Measurements from ENCODE around the gene RBAK. TPM values are rescaled to one million over a fixed set of nuclear protein-coding genes. Genes with fewer than 3 reads are reported as not detected.
"Not testable (repeated sequence)": the region's sequence is repeated elsewhere in the genome, so short reads cannot be mapped to it uniquely, and the experiment has no call there.

Gene RBAK
- total RNA-seq, 1 donor from 2014 or later, result 6.6 TPM

- DNase-seq (ENCODE audit: low read depth, low spot score), result no peak
Observed at GRCh38 chr7:5050676-5051075, 5.0 kb downstream of the RBAK start.

- DNase-seq (ENCODE audit: low read depth, low spot score), result not testable (repeated sequence)
Observed at GRCh38 chr7:5051731-5052130, 6.1 kb downstream of the RBAK start.

- no peak for DNase-seq (ENCODE audit: low read depth, low spot score)
Observed at GRCh38 chr7:5053175-5053574, 7.5 kb downstream of the RBAK start.

GRCh38 chr7:5063698-5064097 is 18.0 kb downstream of the RBAK start:
- DNase-seq (ENCODE audit: low read depth, low spot score), result no peak

- no peak for DNase-seq (ENCODE audit: low read depth, low spot score)
Observed at GRCh38 chr7:5064391-5065106, 18.9 kb downstream of the RBAK start.

GRCh38 chr7:5065107-5065407 is 19.4 kb downstream of the RBAK start:
- DNase-seq (ENCODE audit: low read depth, low spot score), result no peak

GRCh38 chr7:5068521-5068920 is 22.9 kb downstream of the RBAK start:
- no peak for DNase-seq (ENCODE audit: low read depth, low spot score)

- no peak for DNase-seq (ENCODE audit: low read depth, low spot score)
Observed at GRCh38 chr7:5070206-5070605, 24.5 kb downstream of the RBAK start.

DNA sequence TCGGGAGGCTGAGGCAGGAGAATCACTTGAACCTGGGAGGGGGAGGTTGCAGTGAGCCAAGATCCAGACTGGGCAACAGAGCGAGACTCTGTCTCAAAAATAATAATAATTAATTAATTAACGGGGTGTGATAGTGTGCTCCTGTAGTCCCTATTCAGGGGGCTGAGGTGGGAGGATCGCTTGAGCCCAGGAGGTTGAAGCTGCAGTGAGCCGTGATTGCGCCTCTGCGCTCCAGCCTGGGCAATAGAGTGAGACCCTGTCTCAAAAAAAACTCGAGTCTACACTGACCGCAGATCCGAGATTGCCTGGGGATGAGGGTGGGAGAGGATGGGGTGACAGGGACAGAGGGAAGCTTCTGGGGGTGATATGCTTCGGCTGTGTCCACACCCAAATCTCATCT is 29.5 kb downstream of the RBAK start:
- not testable (repeated sequence) for DNase-seq (ENCODE audit: low read depth, low spot score)

- DNase-seq (ENCODE audit: low read depth, low spot score), result no peak
Observed at GRCh38 chr7:5077740-5078139, 32.1 kb downstream of the RBAK start.

DNA sequence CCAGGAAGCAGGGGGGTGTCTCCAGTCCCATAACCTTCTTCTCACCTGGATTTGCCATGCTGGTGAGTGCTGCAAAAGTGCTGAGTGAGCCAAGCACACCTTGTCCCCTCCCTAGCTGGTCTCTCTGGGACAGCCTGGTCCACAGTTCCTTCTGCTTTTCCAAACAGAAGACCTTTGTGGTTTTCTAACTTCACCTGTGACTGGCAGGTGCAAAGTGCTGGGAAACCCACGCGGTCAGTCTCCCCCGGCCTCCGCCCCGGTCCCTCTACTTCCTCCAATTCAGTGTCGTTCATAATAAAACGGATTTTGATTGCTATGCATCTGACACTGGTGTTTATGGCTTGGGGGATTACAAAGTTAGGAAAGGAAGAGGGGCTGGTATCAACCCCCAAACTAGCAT is 37.1 kb downstream of the RBAK start:
- no peak for DNase-seq (ENCODE audit: low read depth, low spot score)

DNA sequence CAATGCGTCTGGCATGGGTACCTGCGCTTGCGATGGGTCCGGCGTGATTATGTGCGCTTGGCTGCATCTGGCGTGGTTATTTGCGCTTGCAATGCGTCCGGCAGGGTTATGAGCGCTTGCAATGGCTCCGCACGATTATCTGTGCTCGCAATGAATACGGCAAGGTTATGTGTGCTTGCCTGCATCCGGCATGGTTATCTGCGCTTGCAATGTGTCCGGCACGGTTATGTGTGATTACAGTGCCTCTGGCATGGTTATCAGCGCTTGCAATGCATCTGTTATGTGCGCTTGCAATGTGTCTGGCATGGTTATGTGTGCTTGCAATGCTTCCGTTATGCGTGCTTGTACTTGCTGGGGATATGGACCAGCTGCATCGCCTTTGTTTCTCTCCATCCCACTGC is 37.7 kb downstream of the RBAK start:
- no peak for DNase-seq (ENCODE audit: low read depth, low spot score)

GRCh38 chr7:5086256-5086655 is 40.6 kb downstream of the RBAK start:
- no peak for DNase-seq (ENCODE audit: low read depth, low spot score)

- not testable (repeated sequence) for DNase-seq (ENCODE audit: low read depth, low spot score)
Observed at GRCh38 chr7:5088228-5088833, 42.7 kb downstream of the RBAK start.

DNA sequence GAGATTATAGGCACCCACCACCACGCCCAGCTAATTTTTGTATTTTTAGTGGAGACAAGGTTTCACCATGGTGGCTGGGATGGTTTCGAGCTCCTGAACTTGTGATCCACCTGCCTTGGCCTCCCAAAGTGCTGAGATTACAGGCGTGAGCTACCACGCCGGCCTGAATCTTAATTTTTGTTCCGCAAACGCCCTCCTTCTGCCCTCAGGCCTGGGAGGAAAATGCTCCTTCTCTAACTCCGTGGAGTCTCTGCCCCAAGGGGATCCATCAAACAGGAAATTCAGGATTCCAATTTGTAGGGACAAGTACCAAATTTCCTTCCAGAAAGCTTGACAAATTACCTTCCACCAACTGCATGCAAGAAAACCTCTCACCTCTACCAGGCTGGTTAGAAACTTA is 43.2 kb downstream of the RBAK start:
- no peak for DNase-seq (ENCODE audit: low read depth, low spot score)

DNA sequence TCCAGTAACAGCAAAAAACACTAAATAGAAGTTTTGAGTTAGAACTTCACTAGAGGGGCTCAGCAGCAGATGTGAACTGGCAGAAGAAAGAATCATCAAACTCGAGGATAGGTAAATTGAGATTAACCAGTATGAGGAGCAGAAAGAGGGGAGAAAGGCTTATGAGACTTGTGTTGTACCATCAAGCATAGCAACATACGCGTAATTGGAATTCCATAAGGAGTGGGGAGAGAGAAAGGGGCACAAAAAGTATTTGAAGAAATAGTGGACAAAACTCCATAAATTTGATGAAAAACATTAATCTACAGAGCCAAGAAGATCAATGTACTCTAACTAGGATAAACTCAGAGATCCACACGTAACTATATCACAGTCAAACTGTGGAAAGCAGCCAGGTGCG is 48.3 kb downstream of the RBAK start:
- no peak for DNase-seq (ENCODE audit: low read depth, low spot score)

DNA sequence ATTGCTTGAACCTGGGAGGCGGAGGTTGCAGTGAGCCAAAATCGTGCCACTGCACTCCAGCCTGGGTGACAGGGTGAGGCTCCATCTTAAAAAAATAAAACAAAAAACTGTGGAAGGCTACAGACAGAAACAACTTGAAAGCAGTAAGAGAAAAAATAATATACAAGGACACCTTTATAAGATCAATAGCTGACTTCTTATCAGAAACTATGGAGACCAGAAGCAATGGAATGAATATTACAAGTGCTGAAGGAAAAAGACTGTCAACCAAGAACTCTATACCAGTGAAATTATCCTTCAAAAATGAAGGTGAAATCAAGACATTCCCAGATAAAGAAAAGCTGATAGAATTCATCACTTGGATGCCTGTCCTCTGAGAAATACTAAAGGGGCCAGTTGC is 49.0 kb downstream of the RBAK start:
- DNase-seq (ENCODE audit: low read depth, low spot score), result no peak

DNA sequence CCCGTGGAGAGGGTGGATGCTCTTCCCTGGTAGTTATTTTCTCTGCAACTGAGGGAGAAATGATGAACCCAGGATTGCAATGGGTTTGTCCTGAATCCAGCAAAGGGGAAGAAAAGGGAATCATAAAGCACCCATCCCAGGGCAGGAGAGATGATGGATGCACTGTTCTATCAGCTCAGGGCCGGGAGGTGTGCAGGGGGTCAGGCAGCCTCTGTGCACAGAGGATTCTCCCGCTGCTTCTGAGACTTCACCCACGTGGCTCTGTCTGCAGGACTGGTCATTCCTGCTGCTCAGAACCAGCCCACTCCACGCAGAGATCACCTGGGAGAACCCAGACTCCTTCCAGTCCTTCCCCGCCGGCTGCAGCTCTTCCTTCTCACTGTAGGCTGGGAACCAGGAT is 70.7 kb downstream of the RBAK start:
- DNase-seq (ENCODE audit: low read depth, low spot score), result no peak

DNA sequence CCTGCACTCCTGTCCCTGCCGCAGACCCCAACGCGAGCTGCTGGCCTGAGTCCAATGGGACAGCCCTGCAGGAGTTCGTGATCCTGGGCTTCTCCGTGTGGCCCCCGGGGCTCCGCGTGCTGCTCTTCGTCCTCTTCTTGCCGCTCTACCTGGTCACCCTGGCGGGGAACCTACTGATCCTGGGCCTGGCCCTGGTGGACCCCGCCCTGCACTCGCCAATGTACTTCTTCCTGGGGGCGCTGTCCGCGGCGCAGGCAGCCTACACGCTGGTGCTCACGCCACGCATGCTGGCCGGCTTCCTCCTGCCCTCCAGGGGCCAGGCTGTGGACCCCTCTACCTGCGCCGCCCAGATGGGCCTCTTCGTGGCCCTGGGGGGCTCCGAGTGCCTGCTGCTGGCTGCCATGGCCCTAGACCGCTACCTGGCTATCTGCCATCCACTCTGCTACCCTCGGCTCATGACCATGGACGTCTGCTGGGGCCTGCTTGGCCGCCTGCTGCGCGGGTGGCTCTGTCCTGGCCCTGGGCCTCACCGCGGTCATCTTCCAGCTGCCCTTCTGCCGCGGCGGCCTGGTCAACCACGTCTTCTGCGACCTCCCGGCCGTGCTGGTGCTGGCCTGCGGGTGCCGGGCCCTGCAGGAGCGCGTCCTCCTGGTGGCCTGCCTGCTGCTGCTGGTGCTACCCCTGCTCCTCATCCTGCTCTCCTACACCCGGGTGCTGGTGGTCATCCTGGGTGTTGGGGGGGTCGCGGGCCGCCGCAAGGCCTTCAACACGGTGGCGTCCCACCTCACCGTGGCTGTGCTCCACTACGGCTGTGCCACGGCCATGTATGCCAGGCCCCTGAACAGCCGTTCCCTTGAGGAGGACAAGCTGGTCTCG is 71.7 kb downstream of the RBAK start:
- no peak for DNase-seq (ENCODE audit: low read depth, low spot score)
